ENCODE data around the gene CHEK2.

Gene CHEK2

GRCh38 chr22:28773461-28773867 is 31.8 kb upstream of the CHEK2 start:
- Histone ChIP-seq H3K79me2 (ENCODE audit: insufficient read depth, low read depth) (peaks cover 18% of the 10 kb centered on the region; the same call in 1 of the 2 replicates), H3K4me1 (ENCODE audit: low read depth, poor library complexity, severe bottlenecking) (peaks cover 24% of the 10 kb centered on the region), H2AFZ (ENCODE audit: low read depth) (peak overlapping the region; percentile 36; the same call in 1 of the 2 replicates), H3K4me3 (IDR thresholded peaks at IDR 0.05; ENCODE audit: insufficient read depth, low read depth, low read length) (no peak overlapping the region), H3K27me3 (ENCODE audit: insufficient read depth, low read depth) (no peaks in the 10 kb centered on the region), H3K4me2 (peak overlapping the region; percentile 77), H4K20me1 (ENCODE audit: insufficient read depth) (no peaks in the 10 kb centered on the region), H3K9ac (peak overlapping the region; percentile 76; the same call in 1 of the 2 replicates), H3K27ac (peak overlapping the region; percentile 69), H3K36me3 (ENCODE audit: insufficient read depth) (no peaks in the 10 kb centered on the region)
- peak; percentile 24; the same call in 1 of the 2 replicates for TF ChIP-seq CTCF (conservative IDR thresholded peaks at IDR 0.05; ENCODE audit: low read depth, low read length)

GRCh38 chr22:28772633-28773460 is 31.2 kb upstream of the CHEK2 start, which contains the start of gene CCDC117:
Gene CCDC117, plus strand, starts transcription at chr22:28772695. Its CDS starts 155 bp downstream, at chr22:28772850.
- peak within 1 kb of the TSS; percentile 76; the same call in 1 of the 2 replicates for H3K9ac ChIP-seq
- peaks cover 18% of the 10 kb centered on the region; the same call in 1 of the 2 replicates for H3K79me2 ChIP-seq (ENCODE audit: insufficient read depth, low read depth)
- no peaks in the 10 kb centered on the region for H4K20me1 ChIP-seq (ENCODE audit: insufficient read depth)
- no peaks in the 10 kb centered on the region for H3K27me3 ChIP-seq (ENCODE audit: insufficient read depth, low read depth)
- H3K4me2 ChIP-seq, result peak within 1 kb of the TSS; percentile 77
- H3K27ac ChIP-seq, result peak within 1 kb of the TSS; percentile 69
- H3K4me1 ChIP-seq (ENCODE audit: low read depth, poor library complexity, severe bottlenecking), result peaks cover 24% of the 10 kb centered on the region
- H3K4me3 ChIP-seq (IDR thresholded peaks at IDR 0.05; ENCODE audit: insufficient read depth, low read depth, low read length), result no peak within 1 kb of the TSS
- H2AFZ ChIP-seq (ENCODE audit: low read depth), result peak within 1 kb of the TSS; percentile 55
- no peaks in the 10 kb centered on the region for H3K36me3 ChIP-seq (ENCODE audit: insufficient read depth)
- TF ChIP-seq CTCF (conservative IDR thresholded peaks at IDR 0.05; ENCODE audit: low read depth, low read length), result peak; percentile 41; the same call in 1 of the 2 replicates

- H3K27ac ChIP-seq, result no peak overlapping the region
Observed at GRCh38 chr22:28771195-28771791, 29.7 kb upstream of the CHEK2 start.

More at GRCh38 chr22:28771195-28771791, 29.7 kb upstream of the CHEK2 start:
- Histone ChIP-seq H3K36me3 (ENCODE audit: insufficient read depth) (no peaks in the 10 kb centered on the region), H3K4me1 (ENCODE audit: low read depth, poor library complexity, severe bottlenecking) (peaks cover 24% of the 10 kb centered on the region), H3K4me3 (IDR thresholded peaks at IDR 0.05; ENCODE audit: insufficient read depth, low read depth, low read length) (no peak overlapping the region), H4K20me1 (ENCODE audit: insufficient read depth) (no peaks in the 10 kb centered on the region), H3K27me3 (ENCODE audit: insufficient read depth, low read depth) (no peaks in the 10 kb centered on the region), H2AFZ (ENCODE audit: low read depth) (no peak overlapping the region), H3K9ac (no peak overlapping the region), H3K4me2 (no peak overlapping the region), H3K79me2 (ENCODE audit: insufficient read depth, low read depth) (peaks cover 18% of the 10 kb centered on the region; the same call in 1 of the 2 replicates)
- no peak for TF ChIP-seq CTCF (conservative IDR thresholded peaks at IDR 0.05; ENCODE audit: low read depth, low read length)

Measured in KMS-11 (cell line).